Adrenal gland (tissue), 12 donors: ENCODE measurements around the gene SHISAL1. TPM values are rescaled to one million over a fixed set of nuclear protein-coding genes. Genes with fewer than 3 reads are reported as not detected.

Experiments used
- DNase-seq, 7 donors: peaks; one replicate each; pipeline ENCODE4 v3.0.0-alpha.2; 2019 to 2020
- H3K27ac ChIP-seq, 5 donors: fragments of 200-600 bp; sonication (generic) in 4 of 5; 1 replicate in 3 of 5; 2 replicates in 2 of 5; pipeline versions ENCODE4 v1.5.1 to v1.8.0; 2016 to 2020; ENCODE audit warnings: mild to moderate bottlenecking in 1 of 5
- H3K27me3 ChIP-seq: fragments of 200-600 bp; 2 replicates; pipeline ENCODE4 v1.8.0; 2021
- H3K36me3 ChIP-seq, 2 donors: fragments of 200-600 bp; replicated peaks in 1 of 2; 1 replicate in 1 of 2; 2 replicates in 1 of 2; pipeline versions ENCODE4 v1.5.1 to v1.8.0; 2018 to 2022
- H3K4me1 ChIP-seq, 2 donors: fragments of 200-600 bp; replicated peaks in 1 of 2; 1 replicate in 1 of 2; 2 replicates in 1 of 2; pipeline versions ENCODE4 v1.5.1 to v1.8.0; 2018 to 2021
- H3K4me3 ChIP-seq, 4 donors: fragments of 200-600 bp; sonication (generic) in 3 of 4; one replicate each; pipeline ENCODE4 v1.5.1; 2016 to 2018
- H3K9me3 ChIP-seq, 3 donors: fragments of 200-600 bp; sonication (generic) in 1 of 3; replicated peaks in 1 of 3; 1 replicate in 2 of 3; 2 replicates in 1 of 3; pipeline versions ENCODE4 v1.5.1 to v1.8.0; 2016 to 2021
- POLR2A ChIP-seq, 2 donors: fragments of 450-650 bp; IDR thresholded peaks; one replicate each; pipeline ENCODE4 v1.6.1; 2017; ENCODE audit warnings: antibody characterized with exemption in 2 of 2, mild to moderate bottlenecking in 2 of 2, moderate library complexity in 1 of 2
- WGBS, 4 donors: extraction: QIAGEN DNeasy Blood & Tissue Kit in 2 of 4; methylation state at CpG; one replicate each; pipeline versions ENCODE4 v1.1.5 to v1.1.7; 2013 to 2017; 5-methylcytosine and 5-hydroxymethylcytosine counted together
- intact Hi-C, 2 donors: fragments of 100-400 bp; cut with DNase I; formaldehyde crosslinking; loops; one replicate each; pipeline versions ENCODE4 v1.14.1 to v1.15.0; 2022 to 2023
- polyA plus RNA-seq, 3 donors: library from polyadenylated mRNA; stranded (reverse); fragments of 200-250 nt in 2 of 3; fragments of 350-450 nt in 1 of 3; fragmentation: Illumina TruSeq in 1 of 3; extraction: RNeasy Lipid Tissue Mini Kit (QIAGEN cat#74804) in 1 of 3; gene quantifications; one replicate each; pipeline ENCODE4 v1.2.3, GENCODE V29; 2013 to 2014
- total RNA-seq, 9 donors: library from RNA; depleted of rRNA in 4 of 9; stranded (reverse); fragments of >200 nt in 4 of 9; fragments of 120-200 nt in 1 of 9; fragmentation: NEBNext Ultra II Directional in 1 of 9; extraction: Animal tissue kit (Norgen Biotek cat#: 25700) in 1 of 9; gene quantifications; one replicate each; pipeline versions ENCODE4 v1.1.0 to v1.2.4, GENCODE V29; 2013 to 2023
- TF ChIP-seq, protein P1 (sequence below), 6 experiments: fragments of 450-650 bp in 4 of 6; fragments of 200-600 bp in 2 of 6; sonication (generic) in 1 of 6; IDR thresholded peaks; 1 replicate in 5 of 6; 2 replicates in 1 of 6; pipeline versions ENCODE4 v1.5.1 to v1.8.0; 2016 to 2021; ENCODE audit warnings: antibody characterized with exemption in 6 of 6, mild to moderate bottlenecking in 2 of 6, moderate library complexity in 1 of 6
- donor health status: healthy with polysubstance abuse.
- donor health status: Bipolar disorder and iron deficiency.
- donor health status: DM: yes; HTN: yes; CAD: no.
- donor health status: DM: no; HTN: no; CAD: no.
- donor health status: DM: no; HTN: no; CAD: no.
- donor health status: DM: yes; HTN: yes; CAD: no.

Gene SHISAL1
- total and polyA plus RNA-seq, 12 donors = 0.33 to 2.4 (median 1.0) TPM

DNA sequence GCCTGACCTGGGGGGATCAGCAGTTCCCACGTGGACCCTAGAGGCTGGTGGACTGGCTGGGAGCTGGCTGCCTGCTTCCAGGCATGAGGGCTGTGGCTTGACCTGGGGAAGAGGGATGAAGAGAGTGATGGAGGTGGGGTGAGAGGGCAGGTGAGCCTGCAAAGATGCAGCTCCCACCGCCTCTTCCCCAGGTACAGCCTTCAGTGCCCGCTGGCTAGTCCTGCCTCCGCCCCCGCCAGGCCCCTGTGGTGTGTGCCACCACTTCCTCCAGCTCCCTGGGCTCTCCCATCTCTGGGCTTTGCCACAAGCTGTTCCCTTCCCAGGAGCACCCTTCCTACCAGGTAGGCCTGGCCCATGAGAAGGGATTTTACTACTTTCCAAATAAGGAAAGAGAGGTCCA, 112.9 kb downstream of the SHISAL1 start:
- no peak overlapping the region for H3K4me3 ChIP-seq
- DNase-seq = no peak
- H3K36me3 ChIP-seq = no peaks in the 10 kb centered on the region
- TF ChIP-seq POLR2A (IDR thresholded peaks at IDR 0.05) = no peak
- TF ChIP-seq, protein P1, sequence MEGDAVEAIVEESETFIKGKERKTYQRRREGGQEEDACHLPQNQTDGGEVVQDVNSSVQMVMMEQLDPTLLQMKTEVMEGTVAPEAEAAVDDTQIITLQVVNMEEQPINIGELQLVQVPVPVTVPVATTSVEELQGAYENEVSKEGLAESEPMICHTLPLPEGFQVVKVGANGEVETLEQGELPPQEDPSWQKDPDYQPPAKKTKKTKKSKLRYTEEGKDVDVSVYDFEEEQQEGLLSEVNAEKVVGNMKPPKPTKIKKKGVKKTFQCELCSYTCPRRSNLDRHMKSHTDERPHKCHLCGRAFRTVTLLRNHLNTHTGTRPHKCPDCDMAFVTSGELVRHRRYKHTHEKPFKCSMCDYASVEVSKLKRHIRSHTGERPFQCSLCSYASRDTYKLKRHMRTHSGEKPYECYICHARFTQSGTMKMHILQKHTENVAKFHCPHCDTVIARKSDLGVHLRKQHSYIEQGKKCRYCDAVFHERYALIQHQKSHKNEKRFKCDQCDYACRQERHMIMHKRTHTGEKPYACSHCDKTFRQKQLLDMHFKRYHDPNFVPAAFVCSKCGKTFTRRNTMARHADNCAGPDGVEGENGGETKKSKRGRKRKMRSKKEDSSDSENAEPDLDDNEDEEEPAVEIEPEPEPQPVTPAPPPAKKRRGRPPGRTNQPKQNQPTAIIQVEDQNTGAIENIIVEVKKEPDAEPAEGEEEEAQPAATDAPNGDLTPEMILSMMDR (IDR thresholded peaks at IDR 0.05) = no peak
- 85 to 89% (median 86%) methylated on average over 5 of the region's 5 CpGs for WGBS, 4 donors
- H3K27me3 ChIP-seq = no peaks in the 10 kb centered on the region
- no peaks in the 10 kb centered on the region for H3K4me1 ChIP-seq
- no peak overlapping the region for H3K27ac ChIP-seq
- intact Hi-C loops = no loop called here
- H3K9me3 ChIP-seq = no peaks in the 10 kb centered on the region

DNA sequence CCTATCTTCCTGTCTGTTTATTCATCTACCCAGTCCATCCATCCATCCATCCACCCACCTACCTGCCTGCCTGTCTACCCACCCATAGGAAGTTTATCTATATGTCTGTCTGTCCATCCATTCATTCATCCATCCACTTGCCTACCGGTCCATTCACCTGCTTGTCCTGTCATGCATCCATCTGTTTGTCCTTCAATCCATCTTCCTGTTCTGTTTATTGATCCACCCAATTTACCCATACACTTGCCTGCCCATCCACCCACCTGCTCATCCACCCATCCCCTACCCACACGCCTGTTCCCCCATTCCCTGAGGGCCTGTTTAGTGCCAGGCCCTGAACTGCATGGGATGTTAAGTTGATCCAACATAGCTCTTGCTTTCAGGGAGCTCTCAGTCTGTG, 113.6 kb downstream of the SHISAL1 start:
- no peaks in the 10 kb centered on the region for H3K36me3 ChIP-seq
- no peaks in the 10 kb centered on the region for H3K4me1 ChIP-seq
- intact Hi-C loops = no loop called here
- no peaks in the 10 kb centered on the region for H3K9me3 ChIP-seq
- DNase-seq = no peak
- H3K27ac ChIP-seq = no peak overlapping the region
- H3K27me3 ChIP-seq = no peaks in the 10 kb centered on the region
- H3K4me3 ChIP-seq = no peak overlapping the region
- no peak for TF ChIP-seq POLR2A (IDR thresholded peaks at IDR 0.05)
- TF ChIP-seq, protein P1 (IDR thresholded peaks at IDR 0.05) = no peak
- 81 to 95% (median 90%) methylated on average over 2 of the region's 2 CpGs for WGBS, 4 donors

DNA sequence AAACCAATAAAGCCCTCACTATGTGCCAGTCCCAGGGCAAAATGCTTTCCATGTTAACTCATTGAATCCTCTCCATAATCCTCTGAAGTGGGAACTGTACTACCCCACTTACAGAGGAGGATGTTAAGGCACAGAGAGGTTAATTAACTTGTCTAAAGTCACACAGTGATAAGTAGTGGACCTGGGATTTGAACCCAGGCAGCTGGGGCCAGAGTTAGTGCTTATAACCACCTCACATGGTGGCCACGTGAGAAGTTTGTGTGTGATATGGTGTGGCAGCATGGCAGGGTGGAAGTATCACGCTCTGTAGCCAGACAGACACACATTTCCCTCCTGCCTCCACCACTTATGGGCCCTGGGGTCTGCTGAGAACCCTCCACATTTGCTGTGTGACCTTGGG, 115.5 kb downstream of the SHISAL1 start:
- no peaks in the 10 kb centered on the region for H3K36me3 ChIP-seq
- WGBS, 4 donors = 83 to 95% (median 89%) methylated on average over 2 of the region's 2 CpGs
- H3K9me3 ChIP-seq = no peaks in the 10 kb centered on the region
- H3K27me3 ChIP-seq = no peaks in the 10 kb centered on the region
- H3K27ac ChIP-seq = no peak overlapping the region
- no peak for TF ChIP-seq POLR2A (IDR thresholded peaks at IDR 0.05)
- TF ChIP-seq, protein P1 (IDR thresholded peaks at IDR 0.05) = no peak
- no peak for DNase-seq
- intact Hi-C loops = no loop called here
- H3K4me1 ChIP-seq = no peaks in the 10 kb centered on the region
- no peak overlapping the region for H3K4me3 ChIP-seq

DNA sequence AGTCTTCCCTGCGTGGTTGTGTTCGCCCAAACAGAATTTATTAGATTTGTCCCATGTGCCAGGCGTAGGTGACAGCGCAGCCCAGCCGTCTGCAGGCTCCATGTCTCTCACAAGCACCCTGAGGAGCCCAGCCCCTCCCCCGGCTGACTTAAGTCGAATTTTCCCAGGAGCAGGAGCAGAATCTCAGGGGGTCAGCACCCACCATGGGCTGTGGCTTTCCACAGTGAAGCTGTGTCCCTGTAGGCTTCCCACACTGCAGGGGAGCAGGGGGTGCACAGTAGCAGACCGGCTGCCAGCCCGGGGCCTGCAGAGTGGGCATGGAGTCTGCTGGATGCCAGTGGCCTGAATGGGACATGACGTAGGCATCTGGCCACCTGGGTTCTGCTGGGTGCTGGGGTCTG, 116.0 kb downstream of the SHISAL1 start:
- no peak for DNase-seq
- no peaks in the 10 kb centered on the region for H3K36me3 ChIP-seq
- intact Hi-C loops = no loop called here
- WGBS, 4 donors = 69 to 89% (median 74%) methylated on average over 7 to 10 of the region's 10 CpGs
- no peak overlapping the region for H3K4me3 ChIP-seq
- no peaks in the 10 kb centered on the region for H3K27me3 ChIP-seq
- TF ChIP-seq, protein P1 (IDR thresholded peaks at IDR 0.05) = no peak
- no peak for TF ChIP-seq POLR2A (IDR thresholded peaks at IDR 0.05)
- H3K9me3 ChIP-seq = no peaks in the 10 kb centered on the region
- H3K4me1 ChIP-seq = no peaks in the 10 kb centered on the region
- no peak overlapping the region for H3K27ac ChIP-seq
